ENCODE data around the gene ADAT1. TPM values are rescaled to one million over a fixed set of nuclear protein-coding genes. Genes with fewer than 3 reads are reported as not detected.

Gene ADAT1
- polyA plus RNA-seq, 1 of the 3 experiments (the other 2 are of a cell fraction), result 51.1 TPM

- Histone ChIP-seq H3K4me3 (ENCODE audit: low read depth in 2 of 2, low read length in 1 of 2) (no peak overlapping the region), H3K36me3 (replicated peaks in 1 of 2; ENCODE audit: control insufficient read depth in 1 of 2, insufficient read depth in 2 of 2, low read length in 1 of 2) (peaks cover 73 to 74% of the 10 kb centered on the region in 2 experiments), H4K20me1 (ENCODE audit: insufficient read depth) (no peaks in the 10 kb centered on the region), H3K9me3 (no peaks in the 10 kb centered on the region), H3K4me2 (no peak overlapping the region), H3K27me3 (ENCODE audit: insufficient read depth) (no peaks in the 10 kb centered on the region), H2AFZ (ENCODE audit: low read depth) (no peak overlapping the region), H3K27ac (ENCODE audit: low read depth in 2 of 2, low read length in 1 of 2) (no peak overlapping the region), H3K9me2 (no peaks in the 10 kb centered on the region), H3K79me2 (ENCODE audit: insufficient read depth) (peaks cover 15% of the 10 kb centered on the region; the same call in 1 of the 2 replicates), H3K4me1 (ENCODE audit: control insufficient read depth in 1 of 2, insufficient read depth in 2 of 2, low read depth in 1 of 2, low read length in 1 of 2) (no peaks in the 10 kb centered on the region), H3F3A (replicated peaks; ENCODE audit: insufficient read depth) (no peaks in the 10 kb centered on the region), H3K9ac (no peak overlapping the region)
- WGBS (ENCODE audit: low lambda C conversion rate), result 74% methylated on average over 3 of the region's 3 CpGs
- DNase-seq, result no peak
- ChIA-PET POLR2A (no interaction called here), CTCF (no interaction called here)
- TF ChIP-seq TCF12 (IDR thresholded peaks at IDR 0.05) (no peak), EP300 (IDR thresholded peaks at IDR 0.05; ENCODE audit: borderline replicate concordance in 1 of 2, low read depth in 1 of 2, low read length in 1 of 2) (no peak), IRF3 (IDR thresholded peaks at IDR 0.05; ENCODE audit: low read depth, low read length) (no peak), GATA2 (CRISPR knock-in tag; IDR thresholded peaks at IDR 0.05) (no peak), MXI1 (IDR thresholded peaks at IDR 0.05; ENCODE audit: low read depth, low read length) (no peak), PBX3 (IDR thresholded peaks at IDR 0.05) (no peak), FOXJ3 (CRISPR knock-in tag; IDR thresholded peaks at IDR 0.05) (no peak), JUND (IDR thresholded peaks at IDR 0.05) (no peak), ELF1 (IDR thresholded peaks at IDR 0.05) (no peak), YY1 (IDR thresholded peaks at IDR 0.05; ENCODE audit: low read depth) (no peak), USF1 (IDR thresholded peaks at IDR 0.05; ENCODE audit: borderline replicate concordance, low read depth) (no peak), EZH2phosphoT487 (IDR thresholded peaks at IDR 0.05; ENCODE audit: borderline replicate concordance, low read depth) (no peak)
Observed at GRCh38 chr16:75635036-75635435, 12.0 kb upstream of the ADAT1 start.

GRCh38 chr16:75632857-75633256, 9.8 kb upstream of the ADAT1 start:
- DNase-seq, result no peak
- Histone ChIP-seq H3K9me3 (no peaks in the 10 kb centered on the region), H3K9me2 (no peaks in the 10 kb centered on the region), H3K4me3 (ENCODE audit: low read depth in 2 of 2, low read length in 1 of 2) (no peak overlapping the region), H3K36me3 (replicated peaks in 1 of 2; ENCODE audit: control insufficient read depth in 1 of 2, insufficient read depth in 2 of 2, low read length in 1 of 2) (peaks cover 68 to 84% of the 10 kb centered on the region in 2 experiments), H3K27ac (ENCODE audit: low read depth in 2 of 2, low read length in 1 of 2) (no peak overlapping the region), H3K4me2 (no peak overlapping the region), H3F3A (replicated peaks; ENCODE audit: insufficient read depth) (no peaks in the 10 kb centered on the region), H3K9ac (no peak overlapping the region), H4K20me1 (ENCODE audit: insufficient read depth) (no peaks in the 10 kb centered on the region), H2AFZ (ENCODE audit: low read depth) (no peak overlapping the region), H3K79me2 (ENCODE audit: insufficient read depth) (no peaks in the 10 kb centered on the region), H3K4me1 (ENCODE audit: control insufficient read depth in 1 of 2, insufficient read depth in 2 of 2, low read depth in 1 of 2, low read length in 1 of 2) (no peaks in the 10 kb centered on the region), H3K27me3 (ENCODE audit: insufficient read depth) (no peaks in the 10 kb centered on the region)
- 87% methylated on average over 8 of the region's 8 CpGs for WGBS (ENCODE audit: low lambda C conversion rate)
- POLR2A ChIA-PET, result interaction anchor here (1.5 kb wide), 1 partner anchor 10 kb away, joined by 4 read pairs; the partner anchor contains the start of gene ADAT1
- CTCF ChIA-PET, result interaction anchor here (2.4 kb wide), 1 partner anchor 11 kb away, joined by 9 read pairs; no protein-coding TSS in a partner anchor
- TF ChIP-seq MEF2A (IDR thresholded peaks at IDR 0.05; ENCODE audit: borderline replicate concordance, low read depth), result no peak
- TF ChIP-seq POLR2AphosphoS5 (IDR thresholded peaks at IDR 0.05; ENCODE audit: low read depth, low read length), result no peak
- TF ChIP-seq TEAD4 (IDR thresholded peaks at IDR 0.05; ENCODE audit: borderline replicate concordance, insufficient read depth), result no peak
- no peak for TF ChIP-seq YY1 (IDR thresholded peaks at IDR 0.05; ENCODE audit: low read depth)
- no peak for TF ChIP-seq USF2 (IDR thresholded peaks at IDR 0.05; ENCODE audit: borderline replicate concordance, low read depth, low read length)
- TF ChIP-seq RCOR1 (IDR thresholded peaks at IDR 0.05; ENCODE audit: low read length), result no peak
- TF ChIP-seq SIN3A (IDR thresholded peaks at IDR 0.05; ENCODE audit: borderline replicate concordance, low read depth, low read length), result no peak
- TF ChIP-seq EP300 (IDR thresholded peaks at IDR 0.05; ENCODE audit: borderline replicate concordance in 1 of 2, low read depth in 1 of 2, low read length in 1 of 2), result no peak
- TF ChIP-seq FOXJ3 (CRISPR knock-in tag; IDR thresholded peaks at IDR 0.05), result no peak
- TF ChIP-seq EZH2phosphoT487 (IDR thresholded peaks at IDR 0.05; ENCODE audit: borderline replicate concordance, low read depth), result no peak
- TF ChIP-seq FOSL2 (IDR thresholded peaks at IDR 0.05; ENCODE audit: borderline replicate concordance, low read depth), result no peak
- TF ChIP-seq ELF1 (IDR thresholded peaks at IDR 0.05), result no peak
- no peak for TF ChIP-seq MAX (IDR thresholded peaks at IDR 0.05; ENCODE audit: low read depth)
- TF ChIP-seq SMC3 (IDR thresholded peaks at IDR 0.05; ENCODE audit: low read depth, low read length), result no peak
- no peak for TF ChIP-seq CTCF (IDR thresholded peaks at IDR 0.05)
